ENCODE results near the gene AKAP7. TPM values are rescaled to one million over a fixed set of nuclear protein-coding genes. Genes with fewer than 3 reads are reported as not detected.

AKAP7 gene
- total and polyA plus RNA-seq, 2 donors (not counting 1 experiment from before 2014, with no cell fraction given): 6.3 to 10.8 TPM

GRCh38 chr6:131199568-131200272 lies 64.5 kb downstream of the AKAP7 start:
- peaks cover 28 to 41% of the 10 kb centered on the region in 2 donors for H3K4me1 ChIP-seq (ENCODE audit: control insufficient read depth in 2 of 2, insufficient read depth in 2 of 2, low read length in 2 of 2)
- no peak for TF ChIP-seq EZH2 (IDR thresholded peaks at IDR 0.05; ENCODE audit: borderline replicate concordance, insufficient read depth, low read depth, low read length, poor library complexity, severe bottlenecking)
- TF ChIP-seq, protein P1, sequence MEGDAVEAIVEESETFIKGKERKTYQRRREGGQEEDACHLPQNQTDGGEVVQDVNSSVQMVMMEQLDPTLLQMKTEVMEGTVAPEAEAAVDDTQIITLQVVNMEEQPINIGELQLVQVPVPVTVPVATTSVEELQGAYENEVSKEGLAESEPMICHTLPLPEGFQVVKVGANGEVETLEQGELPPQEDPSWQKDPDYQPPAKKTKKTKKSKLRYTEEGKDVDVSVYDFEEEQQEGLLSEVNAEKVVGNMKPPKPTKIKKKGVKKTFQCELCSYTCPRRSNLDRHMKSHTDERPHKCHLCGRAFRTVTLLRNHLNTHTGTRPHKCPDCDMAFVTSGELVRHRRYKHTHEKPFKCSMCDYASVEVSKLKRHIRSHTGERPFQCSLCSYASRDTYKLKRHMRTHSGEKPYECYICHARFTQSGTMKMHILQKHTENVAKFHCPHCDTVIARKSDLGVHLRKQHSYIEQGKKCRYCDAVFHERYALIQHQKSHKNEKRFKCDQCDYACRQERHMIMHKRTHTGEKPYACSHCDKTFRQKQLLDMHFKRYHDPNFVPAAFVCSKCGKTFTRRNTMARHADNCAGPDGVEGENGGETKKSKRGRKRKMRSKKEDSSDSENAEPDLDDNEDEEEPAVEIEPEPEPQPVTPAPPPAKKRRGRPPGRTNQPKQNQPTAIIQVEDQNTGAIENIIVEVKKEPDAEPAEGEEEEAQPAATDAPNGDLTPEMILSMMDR (IDR thresholded peaks at IDR 0.05): peak; percentile 79
- 11% methylated on average over 7 of the region's 10 CpGs for WGBS (ENCODE audit: insufficient coverage)
- no peaks in the 10 kb centered on the region for H3K27me3 ChIP-seq (replicated peaks in 1 of 4; ENCODE audit: control extremely low read depth in 1 of 4, control insufficient read depth in 3 of 4, insufficient read depth in 4 of 4, low read length in 3 of 4)
- ChIA-PET CTCF (interaction anchor here (0.5 to 4.2 kb wide), 36 partner anchors 8 to 710 kb away, joined by 3 to 86 read pairs (median 4); partner anchors contain the start of gene MED23), POLR2A (interaction anchor here (1.4 kb wide), 1 partner anchor 429 kb away, joined by 3 read pairs; no protein-coding TSS in a partner anchor)
- H3K36me3 ChIP-seq (replicated peaks in 1 of 2; ENCODE audit: control extremely low read depth in 1 of 2, control insufficient read depth in 1 of 2, extremely low read depth in 1 of 2, insufficient read depth in 2 of 2, low read length in 1 of 2): no peaks in the 10 kb centered on the region
- H3K4me3 Mint-ChIP-seq: peak overlapping the region; percentile 72
- peak overlapping the region; percentile 54 for H3K9ac ChIP-seq (ENCODE audit: low read length)
- H3K9me3 ChIP-seq (ENCODE audit: control extremely low read depth in 1 of 3, control insufficient read depth in 2 of 3, insufficient read depth in 1 of 3, low read length in 2 of 3): no peaks in the 10 kb centered on the region
- H4K20me1 ChIP-seq (ENCODE audit: control insufficient read depth, insufficient read depth, low read length, poor library complexity, severe bottlenecking): no peaks in the 10 kb centered on the region
- peak overlapping the region; percentile 74 for H3K4me2 ChIP-seq (replicated peaks; ENCODE audit: low read depth, low read length, poor library complexity, severe bottlenecking)
- no peaks in the 10 kb centered on the region for H3K27me3 Mint-ChIP-seq
- H2AFZ ChIP-seq (ENCODE audit: insufficient read depth, low read depth, low read length, poor library complexity, severe bottlenecking): peak overlapping the region; percentile 76
- H3K27ac Mint-ChIP-seq: peak overlapping the region; percentile 90
- H3K79me2 ChIP-seq (ENCODE audit: control insufficient read depth, insufficient read depth, low read length): no peaks in the 10 kb centered on the region
- DNase-seq (peak; percentile 88), ATAC-seq (ENCODE audit: low read depth) (peak; percentile 99)
- H3K9me3 Mint-ChIP-seq (ENCODE audit: insufficient read depth): no peaks in the 10 kb centered on the region
- peak overlapping the region; percentile 25 to 51 (median 40) for H3K4me3 ChIP-seq (ENCODE audit: control extremely low read depth in 1 of 5, extremely low read depth in 1 of 5, insufficient read depth in 1 of 5, low read depth in 2 of 5, low read length in 4 of 5)
- peak overlapping the region; percentile 80 to 92 for H3K27ac ChIP-seq (ENCODE audit: low read length in 2 of 2)
- peaks cover 36% of the 10 kb centered on the region for H3K4me1 Mint-ChIP-seq
- intact Hi-C loops (cut with micrococcal nuclease): loop anchor here (1.0 to 5.0 kb wide), 6 partner anchors 67 to 429 kb away; partner anchors contain the start of genes EPB41L2 and MED23

All from B cell (primary cell).